ENCODE measurements around the gene DIPK2A.

The DIPK2A gene

DNA sequence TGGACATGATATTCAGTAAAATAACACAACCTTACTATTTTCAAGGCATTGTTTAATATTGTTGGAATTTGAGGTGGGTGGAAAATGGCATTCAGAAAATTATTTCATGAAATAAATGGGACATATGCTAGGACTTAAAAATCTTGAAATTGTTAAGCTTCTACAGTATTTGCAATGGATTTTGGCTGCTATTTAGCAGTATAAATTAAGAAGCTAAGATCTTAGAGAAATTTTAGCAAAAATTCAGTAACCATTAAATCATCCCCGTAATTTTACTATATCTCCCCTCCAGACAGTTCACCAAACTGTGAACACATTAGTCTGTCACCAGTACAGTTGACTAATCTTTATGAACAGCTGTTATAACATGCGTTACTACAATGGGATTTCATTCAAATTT is 8.2 kb downstream of the DIPK2A start:
- no peak overlapping the region for H3K4me3 ChIP-seq (ENCODE audit: control insufficient read depth, low read depth, low read length)
- peak; percentile 26 for DNase-seq (ENCODE audit: low read depth)
- TF ChIP-seq, protein P1, sequence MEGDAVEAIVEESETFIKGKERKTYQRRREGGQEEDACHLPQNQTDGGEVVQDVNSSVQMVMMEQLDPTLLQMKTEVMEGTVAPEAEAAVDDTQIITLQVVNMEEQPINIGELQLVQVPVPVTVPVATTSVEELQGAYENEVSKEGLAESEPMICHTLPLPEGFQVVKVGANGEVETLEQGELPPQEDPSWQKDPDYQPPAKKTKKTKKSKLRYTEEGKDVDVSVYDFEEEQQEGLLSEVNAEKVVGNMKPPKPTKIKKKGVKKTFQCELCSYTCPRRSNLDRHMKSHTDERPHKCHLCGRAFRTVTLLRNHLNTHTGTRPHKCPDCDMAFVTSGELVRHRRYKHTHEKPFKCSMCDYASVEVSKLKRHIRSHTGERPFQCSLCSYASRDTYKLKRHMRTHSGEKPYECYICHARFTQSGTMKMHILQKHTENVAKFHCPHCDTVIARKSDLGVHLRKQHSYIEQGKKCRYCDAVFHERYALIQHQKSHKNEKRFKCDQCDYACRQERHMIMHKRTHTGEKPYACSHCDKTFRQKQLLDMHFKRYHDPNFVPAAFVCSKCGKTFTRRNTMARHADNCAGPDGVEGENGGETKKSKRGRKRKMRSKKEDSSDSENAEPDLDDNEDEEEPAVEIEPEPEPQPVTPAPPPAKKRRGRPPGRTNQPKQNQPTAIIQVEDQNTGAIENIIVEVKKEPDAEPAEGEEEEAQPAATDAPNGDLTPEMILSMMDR (conservative IDR thresholded peaks at IDR 0.05; ENCODE audit: control insufficient read depth, insufficient read depth, low read depth, low read length) = no peak

DNA sequence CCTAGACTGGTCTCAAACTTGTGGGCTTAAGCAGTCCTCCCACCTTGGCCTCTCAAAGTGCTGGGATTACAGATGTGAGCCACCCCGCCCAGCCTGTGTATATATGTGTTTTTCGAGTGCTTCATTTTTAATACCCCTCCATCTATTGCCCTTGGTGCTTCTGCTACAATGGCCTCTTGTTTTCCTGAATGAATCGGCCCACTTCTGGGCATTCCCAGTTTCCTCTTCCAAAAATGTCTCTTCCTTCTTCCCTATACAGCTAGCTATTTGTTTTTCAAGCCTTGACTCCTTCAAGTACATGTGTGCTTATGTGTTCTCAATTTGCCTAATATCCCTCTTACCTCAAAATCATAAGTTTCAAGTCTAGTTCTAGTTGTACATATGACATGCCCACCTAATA is 16.7 kb downstream of the DIPK2A start:
- TF ChIP-seq, protein P1 (conservative IDR thresholded peaks at IDR 0.05; ENCODE audit: control insufficient read depth, insufficient read depth, low read depth, low read length) = no peak
- H3K4me3 ChIP-seq (ENCODE audit: control insufficient read depth, low read depth, low read length) = no peak overlapping the region
- DNase-seq (ENCODE audit: low read depth) = no peak

DNA sequence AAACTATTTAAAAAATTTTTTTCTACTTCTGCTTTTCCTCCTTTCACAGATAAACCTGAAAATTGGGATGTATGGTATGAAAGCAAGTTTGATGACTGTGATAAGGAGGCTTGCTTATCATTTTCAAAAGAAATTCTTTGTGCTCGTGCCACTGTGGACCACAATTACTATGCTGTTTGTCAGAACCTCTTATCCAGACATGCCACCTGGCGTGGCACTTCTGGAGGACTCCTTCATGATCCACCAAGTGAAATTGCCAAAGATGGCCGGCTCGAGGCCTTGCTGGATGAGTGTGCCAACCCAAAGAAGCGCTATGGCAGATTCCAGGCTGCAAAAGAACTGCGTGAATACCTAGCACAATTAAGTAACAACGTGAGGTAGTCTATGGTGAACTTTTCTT is 17.8 kb downstream of the DIPK2A start:
- no peak for DNase-seq (ENCODE audit: low read depth)
- no peak overlapping the region for H3K4me3 ChIP-seq (ENCODE audit: control insufficient read depth, low read depth, low read length)
- TF ChIP-seq, protein P1 (conservative IDR thresholded peaks at IDR 0.05; ENCODE audit: control insufficient read depth, insufficient read depth, low read depth, low read length) = no peak

DNA sequence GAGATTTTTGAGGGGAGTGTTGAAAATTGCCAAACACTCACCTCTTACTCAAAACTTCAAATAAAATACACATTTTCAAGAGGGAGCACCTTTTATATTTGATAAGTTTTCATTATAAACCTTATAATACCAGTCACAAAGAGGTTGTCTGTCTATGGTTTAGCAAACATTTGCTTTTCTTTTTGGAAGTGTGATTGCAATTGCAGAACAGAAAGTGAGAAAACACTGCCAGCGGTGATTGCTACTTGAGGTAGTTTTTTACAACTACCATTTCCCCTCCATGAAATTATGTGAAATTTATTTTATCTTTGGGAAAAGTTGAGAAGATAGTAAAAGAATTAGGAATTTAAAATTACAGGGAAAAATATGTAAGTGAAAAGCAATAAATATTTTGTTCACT is 20.1 kb downstream of the DIPK2A start:
- no peak for DNase-seq (ENCODE audit: low read depth)
- no peak overlapping the region for H3K4me3 ChIP-seq (ENCODE audit: control insufficient read depth, low read depth, low read length)
- TF ChIP-seq, protein P1 (conservative IDR thresholded peaks at IDR 0.05; ENCODE audit: control insufficient read depth, insufficient read depth, low read depth, low read length) = no peak

DNA sequence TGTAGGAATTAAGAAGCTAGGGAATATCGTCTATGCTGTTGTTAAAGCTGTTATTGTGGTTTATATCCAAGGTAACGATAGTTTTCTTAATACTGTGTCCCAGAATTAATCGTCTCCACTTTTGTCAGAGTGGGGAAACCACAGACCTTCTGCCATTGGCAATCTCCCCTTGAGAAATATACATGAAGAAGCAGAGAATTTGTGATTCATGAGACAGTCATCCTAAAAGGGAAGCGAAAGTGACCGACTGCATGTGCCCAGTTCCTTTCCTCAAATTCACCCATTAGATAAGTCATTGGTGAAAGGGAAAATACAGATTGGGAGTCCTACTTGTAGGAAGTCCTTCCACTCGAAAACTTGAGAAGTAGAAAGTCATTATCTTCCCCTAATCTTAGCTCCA is 26.6 kb downstream of the DIPK2A start:
- DNase-seq (ENCODE audit: low read depth) = peak; percentile 67
- no peak overlapping the region for H3K4me3 ChIP-seq (ENCODE audit: control insufficient read depth, low read depth, low read length)
- TF ChIP-seq, protein P1 (conservative IDR thresholded peaks at IDR 0.05; ENCODE audit: control insufficient read depth, insufficient read depth, low read depth, low read length) = no peak

DNA sequence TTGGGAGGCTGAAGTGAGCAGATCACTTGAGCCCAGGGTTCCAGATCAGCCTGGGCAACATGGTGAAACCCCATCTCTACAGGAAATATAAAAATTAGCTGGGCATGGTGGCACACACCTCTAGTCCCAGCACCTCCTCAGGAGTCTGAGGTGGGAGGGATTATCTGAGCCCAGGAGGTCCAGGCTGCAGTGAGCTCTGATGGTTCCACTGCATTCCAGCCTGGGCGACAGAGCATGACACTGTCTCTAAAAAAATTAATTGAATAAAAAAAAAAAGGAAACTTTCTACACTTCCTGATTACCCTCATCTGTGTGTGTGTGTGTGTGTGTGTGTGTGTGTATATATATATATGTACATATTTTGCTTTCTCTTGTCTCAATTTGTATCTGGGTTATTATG is 31.4 kb downstream of the DIPK2A start:
- no peak overlapping the region for H3K4me3 ChIP-seq (ENCODE audit: control insufficient read depth, low read depth, low read length)
- DNase-seq (ENCODE audit: low read depth) = no peak
- TF ChIP-seq, protein P1 (conservative IDR thresholded peaks at IDR 0.05; ENCODE audit: control insufficient read depth, insufficient read depth, low read depth, low read length) = no peak

DNA sequence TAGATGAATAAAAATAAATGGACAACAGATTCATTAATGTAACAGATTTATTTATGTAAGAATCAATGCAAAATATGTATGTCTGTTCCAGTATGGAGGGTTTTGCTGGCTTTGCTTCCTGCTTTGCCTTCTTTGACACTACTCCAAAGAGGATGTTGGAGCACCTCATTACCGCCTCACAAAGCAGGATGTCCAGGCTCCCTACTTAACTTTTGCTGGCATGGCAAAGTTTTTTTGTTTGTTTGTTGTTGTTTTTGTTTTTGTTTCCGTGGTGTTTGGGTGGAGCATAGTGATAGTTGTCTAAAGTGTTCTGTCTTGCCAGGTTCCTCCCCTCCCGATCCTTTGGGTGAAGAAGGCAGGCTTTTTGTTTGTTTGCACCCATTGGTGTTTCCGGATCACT is 38.7 kb downstream of the DIPK2A start:
- TF ChIP-seq, protein P1 (conservative IDR thresholded peaks at IDR 0.05; ENCODE audit: control insufficient read depth, insufficient read depth, low read depth, low read length) = no peak
- no peak for DNase-seq (ENCODE audit: low read depth)
- no peak overlapping the region for H3K4me3 ChIP-seq (ENCODE audit: control insufficient read depth, low read depth, low read length)

All from fibroblast of mammary gland (primary cell).